GM23338 (cell line): ENCODE data around the gene MELTF. TPM values are rescaled to one million over a fixed set of nuclear protein-coding genes. Genes with fewer than 3 reads are reported as not detected.
A peak's percentile ranks its signal among the peaks of the same experiment; 100 is the strongest.

Source experiments
- ATAC-seq: fragments of 200-7000 bp; cut with Tn5 transposase; 3 replicates; pipeline ENCODE4 v1.9.1; 2020
- DNase-seq: peaks from one replicate; pipeline ENCODE4 v3.0.0-alpha.2; 2015; ENCODE audit warnings: low spot score
- H2AFZ ChIP-seq: fragments of 200-600 bp; sonication (generic); 2 replicates; pipeline ENCODE4 v1.8.0; 2016; ENCODE audit warnings: antibody characterized with exemption, mild to moderate bottlenecking, moderate library complexity
- H3F3A ChIP-seq: fragments of 200-600 bp; sonication (generic); replicated peaks from 2 replicates; pipeline ENCODE4 v1.8.0; 2017; ENCODE audit warnings: antibody characterized with exemption, mixed run types, low read depth
- H3K27ac ChIP-seq: fragments of 200-600 bp; sonication (generic); 2 replicates; pipeline ENCODE4 v1.6.1; 2016; ENCODE audit warnings: low read depth
- H3K27me3 ChIP-seq: fragments of 200-600 bp; sonication (generic); 2 replicates; pipeline ENCODE4 v1.8.0; 2016; ENCODE audit warnings: mild to moderate bottlenecking, mixed run types, moderate library complexity; ENCODE audit not compliant: insufficient read depth
- H3K36me3 ChIP-seq: fragments of 200-600 bp; sonication (generic); 2 replicates; pipeline ENCODE4 v1.8.0; 2016; ENCODE audit warnings: mild to moderate bottlenecking; ENCODE audit not compliant: insufficient read depth
- H3K4me1 ChIP-seq: fragments of 200-600 bp; sonication (generic); 2 replicates; pipeline ENCODE4 v1.8.0; 2016; ENCODE audit warnings: mild to moderate bottlenecking, moderate library complexity; ENCODE audit not compliant: insufficient read depth
- H3K4me2 ChIP-seq: fragments of 200-600 bp; sonication (generic); 2 replicates; pipeline ENCODE4 v1.7.1; 2017; ENCODE audit warnings: mixed run types
- H3K4me3 ChIP-seq: fragments of 200-600 bp; sonication (generic); 2 replicates; pipeline ENCODE4 v1.6.1; 2016; ENCODE audit warnings: mixed run types
- H3K79me2 ChIP-seq: fragments of 200-600 bp; sonication (generic); replicated peaks from 2 replicates; pipeline ENCODE4 v1.8.0; 2017; ENCODE audit warnings: mild to moderate bottlenecking; ENCODE audit not compliant: insufficient read depth
- H3K9me2 ChIP-seq: fragments of 200-600 bp; sonication (generic); 2 replicates; pipeline ENCODE4 v1.8.0; 2017; ENCODE audit not compliant: insufficient read depth
- H4K20me1 ChIP-seq: fragments of 200-600 bp; sonication (generic); replicated peaks from 2 replicates; pipeline ENCODE4 v1.8.0; 2017; ENCODE audit warnings: mild to moderate bottlenecking; ENCODE audit not compliant: insufficient read depth
- H3K27ac Mint-ChIP-seq: 2 replicates; pipeline ENCODE4 v1.8.0; 2020; ENCODE audit warnings: inconsistent platforms, mild to moderate bottlenecking, moderate library complexity, mixed read lengths
- H3K27me3 Mint-ChIP-seq: 3 replicates; pipeline ENCODE4 v1.8.0; 2022; ENCODE audit warnings: low read depth, mild to moderate bottlenecking, moderate library complexity, mixed read lengths, inconsistent platforms; ENCODE audit not compliant: insufficient read depth, poor library complexity
- H3K36me3 Mint-ChIP-seq: 3 replicates; pipeline ENCODE4 v1.8.0; 2021; ENCODE audit warnings: low read depth, mild to moderate bottlenecking, inconsistent platforms, moderate library complexity, mixed read lengths
- H3K4me1 Mint-ChIP-seq: 3 replicates; pipeline ENCODE4 v1.8.0; 2020; ENCODE audit warnings: mild to moderate bottlenecking, inconsistent platforms, mixed read lengths
- H3K4me3 Mint-ChIP-seq: 3 replicates; pipeline ENCODE4 v1.8.0; 2021; ENCODE audit warnings: moderate library complexity, mild to moderate bottlenecking, inconsistent platforms, mixed read lengths
- H3K9me3 Mint-ChIP-seq: 3 replicates; pipeline ENCODE4 v1.8.0; 2020; ENCODE audit warnings: moderate library complexity, mild to moderate bottlenecking, inconsistent platforms, mixed read lengths
- CREB1 ChIP-seq: fragments of 250-450 bp; sonication (Bioruptor Pico); IDR thresholded peaks from 2 replicates; pipeline ENCODE4 v1.5.0; 2020; ENCODE audit warnings: low read depth, mild to moderate bottlenecking, moderate library complexity
- EZH2 ChIP-seq: fragments of 200-600 bp; sonication (generic); IDR thresholded peaks from one replicate; pipeline ENCODE4 v1.8.0; 2017; ENCODE audit warnings: antibody characterized with exemption, mild to moderate bottlenecking, low read depth; ENCODE audit not compliant: unreplicated experiment
- EZH2phosphoT487 ChIP-seq: fragments of 200-600 bp; sonication (generic); IDR thresholded peaks from one replicate; pipeline ENCODE4 v1.8.1; 2018; ENCODE audit warnings: antibody characterized with exemption; ENCODE audit not compliant: unreplicated experiment
- POLR2AphosphoS5 ChIP-seq: IDR thresholded peaks from 2 replicates; pipeline ENCODE4 v1.6.1; 2016; ENCODE audit warnings: antibody characterized with exemption, low read depth
- STAT1 ChIP-seq: IDR thresholded peaks from one replicate; pipeline ENCODE4 v1.6.1; 2016; ENCODE audit warnings: antibody characterized with exemption; ENCODE audit not compliant: unreplicated experiment
- ZNF114 ChIP-seq: fragments of 250-450 bp; sonication (Bioruptor Pico); IDR thresholded peaks from 2 replicates; pipeline ENCODE4 v1.5.0; 2020; ENCODE audit warnings: mild to moderate bottlenecking, moderate library complexity
- ZNF331 ChIP-seq: fragments of 250-450 bp; sonication (Bioruptor Pico); IDR thresholded peaks from 2 replicates; pipeline ENCODE4 v1.5.0; 2020; ENCODE audit warnings: low read depth, mild to moderate bottlenecking, moderate library complexity
- long read RNA-seq: library from polyadenylated mRNA; unstranded; transcript quantifications from one replicate; pipeline ENCODE4 v2.0.0, GENCODE V29; 2020; ENCODE audit not compliant: unreplicated experiment
- polyA plus RNA-seq: library from polyadenylated mRNA; unstranded; fragments of >200 nt; fragmentation: Nextera tagmentation; extraction: Ambion mirVana; gene quantifications from 2 replicates; pipeline ENCODE4 v1.2.1, GENCODE V29; 2016
- total RNA-seq: library from RNA; depleted of rRNA; stranded (reverse); fragments of >200 nt; shearing (Covaris generic); gene quantifications from 2 replicates; pipeline ENCODE4 v1.2.3, GENCODE V29; 2014; rRNA removed
- TF ChIP-seq, protein P1 (sequence below), 2 experiments: fragments of 200-600 bp in 1 of 2; sonication (generic) in 1 of 2; conservative IDR thresholded peaks; 2 replicates each; pipeline versions ENCODE4 v1.5.1 to v1.6.1; 2016 to 2017; ENCODE audit warnings: antibody characterized with exemption in 2 of 2, low read depth in 2 of 2, mild to moderate bottlenecking in 2 of 2, moderate library complexity in 1 of 2
- TF ChIP-seq, protein P2 (sequence below): fragments of 250-450 bp; sonication (Bioruptor Pico); IDR thresholded peaks from 2 replicates; pipeline ENCODE4 v1.5.0; 2020; ENCODE audit warnings: mild to moderate bottlenecking, moderate library complexity

The MELTF gene
- total RNA-seq (5.2 and 5.4 TPM in 2 replicates), polyA plus RNA-seq (1.3 and 1.4 TPM in 2 replicates)
- long read RNA-seq, result 0 reads

DNA sequence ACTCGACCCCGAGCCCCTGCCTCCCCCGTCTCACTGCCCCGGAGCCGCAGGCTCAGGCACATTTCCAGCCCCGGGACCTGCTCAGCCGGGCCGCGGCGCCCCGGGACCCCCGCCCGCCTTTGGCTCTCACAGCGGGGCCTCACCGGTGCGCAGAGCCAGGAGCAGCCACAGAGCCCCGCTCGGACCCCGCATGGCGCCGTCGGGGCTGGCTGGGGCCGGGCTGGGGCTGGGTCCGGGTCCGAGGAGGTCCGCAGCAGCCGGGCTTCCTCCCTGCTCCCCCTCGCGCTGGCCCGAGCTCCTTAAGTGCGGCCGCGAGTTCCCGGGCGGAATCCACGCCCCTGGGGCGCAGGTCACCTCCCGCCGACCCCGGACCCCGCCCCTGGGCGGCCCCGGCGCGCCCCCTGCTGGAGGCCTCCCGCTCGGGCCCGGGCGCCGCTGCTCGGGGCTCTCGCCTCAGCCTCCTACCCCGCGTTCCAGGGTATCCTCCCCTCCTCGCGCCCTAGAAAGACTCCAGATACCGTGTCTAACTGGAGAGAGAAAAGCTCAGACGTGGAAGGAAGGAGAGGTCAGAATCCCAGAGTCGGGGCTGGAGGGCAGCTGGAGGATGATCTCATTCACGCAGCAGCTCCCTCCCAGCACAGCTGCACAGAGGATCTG lies at the start of gene MELTF:
Gene MELTF, minus strand, starts transcription at position 307 of the 657 bp plus-strand sequence. Its CDS starts 115 bp downstream, at position 192.
- no peaks in the 10 kb centered on the region for H3K79me2 ChIP-seq
- peak within 1 kb of the TSS; percentile 94 for H2AFZ ChIP-seq
- peak; percentile 80 for DNase-seq
- no peaks in the 10 kb centered on the region for H3K9me2 ChIP-seq
- no peaks in the 10 kb centered on the region for H3K36me3 ChIP-seq
- peaks cover 24% of the 10 kb centered on the region for H3K27me3 ChIP-seq
- peak within 1 kb of the TSS; percentile 70 for H3K4me3 ChIP-seq
- ATAC-seq, result peak; percentile 84
- Mint-ChIP-seq H3K27me3 (peaks cover 31% of the 10 kb centered on the region), H3K4me1 (peaks cover 6% of the 10 kb centered on the region), H3K9me3 (no peaks in the 10 kb centered on the region; the same call in 2 of the 3 replicates), H3K36me3 (no peaks in the 10 kb centered on the region), H3K27ac (no peak within 1 kb of the TSS; the same call in 1 of the 2 replicates), H3K4me3 (peak within 1 kb of the TSS; percentile 73)
- no peaks in the 10 kb centered on the region for H4K20me1 ChIP-seq
- peak within 1 kb of the TSS; percentile 89 for H3K4me2 ChIP-seq
- H3K27ac ChIP-seq, result no peak within 1 kb of the TSS
- H3K4me1 ChIP-seq, result no peaks in the 10 kb centered on the region
- no peak for TF ChIP-seq POLR2AphosphoS5
- TF ChIP-seq, protein P1, sequence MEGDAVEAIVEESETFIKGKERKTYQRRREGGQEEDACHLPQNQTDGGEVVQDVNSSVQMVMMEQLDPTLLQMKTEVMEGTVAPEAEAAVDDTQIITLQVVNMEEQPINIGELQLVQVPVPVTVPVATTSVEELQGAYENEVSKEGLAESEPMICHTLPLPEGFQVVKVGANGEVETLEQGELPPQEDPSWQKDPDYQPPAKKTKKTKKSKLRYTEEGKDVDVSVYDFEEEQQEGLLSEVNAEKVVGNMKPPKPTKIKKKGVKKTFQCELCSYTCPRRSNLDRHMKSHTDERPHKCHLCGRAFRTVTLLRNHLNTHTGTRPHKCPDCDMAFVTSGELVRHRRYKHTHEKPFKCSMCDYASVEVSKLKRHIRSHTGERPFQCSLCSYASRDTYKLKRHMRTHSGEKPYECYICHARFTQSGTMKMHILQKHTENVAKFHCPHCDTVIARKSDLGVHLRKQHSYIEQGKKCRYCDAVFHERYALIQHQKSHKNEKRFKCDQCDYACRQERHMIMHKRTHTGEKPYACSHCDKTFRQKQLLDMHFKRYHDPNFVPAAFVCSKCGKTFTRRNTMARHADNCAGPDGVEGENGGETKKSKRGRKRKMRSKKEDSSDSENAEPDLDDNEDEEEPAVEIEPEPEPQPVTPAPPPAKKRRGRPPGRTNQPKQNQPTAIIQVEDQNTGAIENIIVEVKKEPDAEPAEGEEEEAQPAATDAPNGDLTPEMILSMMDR (conservative IDR thresholded peaks at IDR 0.05; ENCODE audit: low read depth in 2 of 2), result peak; percentile 67 to 73
- TF ChIP-seq EZH2, result no peak
- TF ChIP-seq, protein P2, sequence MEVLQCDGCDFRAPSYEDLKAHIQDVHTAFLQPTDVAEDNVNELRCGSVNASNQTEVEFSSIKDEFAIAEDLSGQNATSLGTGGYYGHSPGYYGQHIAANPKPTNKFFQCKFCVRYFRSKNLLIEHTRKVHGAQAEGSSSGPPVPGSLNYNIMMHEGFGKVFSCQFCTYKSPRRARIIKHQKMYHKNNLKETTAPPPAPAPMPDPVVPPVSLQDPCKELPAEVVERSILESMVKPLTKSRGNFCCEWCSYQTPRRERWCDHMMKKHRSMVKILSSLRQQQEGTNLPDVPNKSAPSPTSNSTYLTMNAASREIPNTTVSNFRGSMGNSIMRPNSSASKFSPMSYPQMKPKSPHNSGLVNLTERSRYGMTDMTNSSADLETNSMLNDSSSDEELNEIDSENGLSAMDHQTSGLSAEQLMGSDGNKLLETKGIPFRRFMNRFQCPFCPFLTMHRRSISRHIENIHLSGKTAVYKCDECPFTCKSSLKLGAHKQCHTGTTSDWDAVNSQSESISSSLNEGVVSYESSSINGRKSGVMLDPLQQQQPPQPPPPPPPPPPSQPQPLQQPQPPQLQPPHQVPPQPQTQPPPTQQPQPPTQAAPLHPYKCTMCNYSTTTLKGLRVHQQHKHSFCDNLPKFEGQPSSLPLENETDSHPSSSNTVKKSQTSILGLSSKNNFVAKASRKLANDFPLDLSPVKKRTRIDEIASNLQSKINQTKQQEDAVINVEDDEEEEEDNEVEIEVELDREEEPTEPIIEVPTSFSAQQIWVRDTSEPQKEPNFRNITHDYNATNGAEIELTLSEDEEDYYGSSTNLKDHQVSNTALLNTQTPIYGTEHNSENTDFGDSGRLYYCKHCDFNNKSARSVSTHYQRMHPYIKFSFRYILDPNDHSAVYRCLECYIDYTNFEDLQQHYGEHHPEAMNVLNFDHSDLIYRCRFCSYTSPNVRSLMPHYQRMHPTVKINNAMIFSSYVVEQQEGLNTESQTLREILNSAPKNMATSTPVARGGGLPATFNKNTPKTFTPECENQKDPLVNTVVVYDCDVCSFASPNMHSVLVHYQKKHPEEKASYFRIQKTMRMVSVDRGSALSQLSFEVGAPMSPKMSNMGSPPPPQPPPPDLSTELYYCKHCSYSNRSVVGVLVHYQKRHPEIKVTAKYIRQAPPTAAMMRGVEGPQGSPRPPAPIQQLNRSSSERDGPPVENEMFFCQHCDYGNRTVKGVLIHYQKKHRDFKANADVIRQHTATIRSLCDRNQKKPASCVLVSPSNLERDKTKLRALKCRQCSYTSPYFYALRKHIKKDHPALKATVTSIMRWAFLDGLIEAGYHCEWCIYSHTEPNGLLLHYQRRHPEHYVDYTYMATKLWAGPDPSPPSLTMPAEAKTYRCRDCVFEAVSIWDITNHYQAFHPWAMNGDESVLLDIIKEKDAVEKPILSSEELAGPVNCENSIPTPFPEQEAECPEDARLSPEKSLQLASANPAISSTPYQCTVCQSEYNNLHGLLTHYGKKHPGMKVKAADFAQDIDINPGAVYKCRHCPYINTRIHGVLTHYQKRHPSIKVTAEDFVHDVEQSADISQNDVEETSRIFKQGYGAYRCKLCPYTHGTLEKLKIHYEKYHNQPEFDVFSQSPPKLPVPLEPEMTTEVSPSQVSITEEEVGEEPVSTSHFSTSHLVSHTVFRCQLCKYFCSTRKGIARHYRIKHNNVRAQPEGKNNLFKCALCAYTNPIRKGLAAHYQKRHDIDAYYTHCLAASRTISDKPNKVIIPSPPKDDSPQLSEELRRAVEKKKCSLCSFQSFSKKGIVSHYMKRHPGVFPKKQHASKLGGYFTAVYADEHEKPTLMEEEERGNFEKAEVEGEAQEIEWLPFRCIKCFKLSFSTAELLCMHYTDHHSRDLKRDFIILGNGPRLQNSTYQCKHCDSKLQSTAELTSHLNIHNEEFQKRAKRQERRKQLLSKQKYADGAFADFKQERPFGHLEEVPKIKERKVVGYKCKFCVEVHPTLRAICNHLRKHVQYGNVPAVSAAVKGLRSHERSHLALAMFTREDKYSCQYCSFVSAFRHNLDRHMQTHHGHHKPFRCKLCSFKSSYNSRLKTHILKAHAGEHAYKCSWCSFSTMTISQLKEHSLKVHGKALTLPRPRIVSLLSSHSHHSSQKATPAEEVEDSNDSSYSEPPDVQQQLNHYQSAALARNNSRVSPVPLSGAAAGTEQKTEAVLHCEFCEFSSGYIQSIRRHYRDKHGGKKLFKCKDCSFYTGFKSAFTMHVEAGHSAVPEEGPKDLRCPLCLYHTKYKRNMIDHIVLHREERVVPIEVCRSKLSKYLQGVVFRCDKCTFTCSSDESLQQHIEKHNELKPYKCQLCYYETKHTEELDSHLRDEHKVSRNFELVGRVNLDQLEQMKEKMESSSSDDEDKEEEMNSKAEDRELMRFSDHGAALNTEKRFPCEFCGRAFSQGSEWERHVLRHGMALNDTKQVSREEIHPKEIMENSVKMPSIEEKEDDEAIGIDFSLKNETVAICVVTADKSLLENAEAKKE (CRISPR knock-in tag), result no peak
- no peak for TF ChIP-seq CREB1 (CRISPR knock-in tag)
- no peak for TF ChIP-seq ZNF331 (CRISPR knock-in tag)
- TF ChIP-seq STAT1, result no peak
- no peak for TF ChIP-seq EZH2phosphoT487
- TF ChIP-seq ZNF114 (CRISPR knock-in tag), result no peak
- H3F3A ChIP-seq, result no peaks in the 10 kb centered on the region
